A549 (cell line): ENCODE data around the gene CFAP61.

Experiments used
- POLR2A ChIP-seq: IDR thresholded peaks from 2 replicates; pipeline ENCODE4 v1.6.1; 2012; ENCODE audit warnings: mild to moderate bottlenecking, low read length
- POLR2AphosphoS2 ChIP-seq: conservative IDR thresholded peaks from 2 replicates; pipeline ENCODE4 v1.6.1; 2012; ENCODE audit warnings: low read length, improper control_type of control experiment, inconsistent platforms
- RFX5 ChIP-seq: fragments of 450-650 bp; IDR thresholded peaks from 2 replicates; pipeline ENCODE4 v1.7.1; 2014; ENCODE audit warnings: antibody characterized with exemption, mild to moderate bottlenecking, moderate library complexity
- SREBF2 ChIP-seq: fragments of 450-650 bp; IDR thresholded peaks from 2 replicates; pipeline ENCODE4 v1.6.1; 2014; ENCODE audit warnings: mild to moderate bottlenecking, moderate library complexity
- TF ChIP-seq, protein P1 (sequence below): fragments of >200 bp; sonication (Bioruptor Twin); formaldehyde crosslinking; IDR thresholded peaks from 3 replicates; pipeline ENCODE4 v1.5.1; 2016

DNA sequence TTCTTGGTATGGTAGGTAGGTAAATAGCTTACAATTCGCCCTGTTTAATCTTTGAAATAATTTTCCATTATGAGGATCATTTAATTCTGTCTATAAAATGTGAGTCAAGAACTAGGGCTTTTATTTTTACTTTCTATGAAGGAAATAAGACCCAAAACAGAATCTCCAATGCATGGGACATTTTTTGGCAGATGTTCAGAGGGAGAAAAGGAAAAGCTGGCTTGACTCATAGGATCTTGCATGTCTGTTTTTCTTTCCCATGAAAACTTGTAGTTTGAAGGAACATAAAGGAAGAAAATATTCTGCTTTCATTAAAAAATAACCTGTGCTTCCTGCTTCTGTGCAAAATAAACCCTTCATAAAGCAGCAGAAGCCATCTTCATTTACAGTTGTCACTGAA is 172.5 kb downstream of the CFAP61 start:
- TF ChIP-seq SREBF2: no peak
- no peak for TF ChIP-seq RFX5
- TF ChIP-seq, protein P1, sequence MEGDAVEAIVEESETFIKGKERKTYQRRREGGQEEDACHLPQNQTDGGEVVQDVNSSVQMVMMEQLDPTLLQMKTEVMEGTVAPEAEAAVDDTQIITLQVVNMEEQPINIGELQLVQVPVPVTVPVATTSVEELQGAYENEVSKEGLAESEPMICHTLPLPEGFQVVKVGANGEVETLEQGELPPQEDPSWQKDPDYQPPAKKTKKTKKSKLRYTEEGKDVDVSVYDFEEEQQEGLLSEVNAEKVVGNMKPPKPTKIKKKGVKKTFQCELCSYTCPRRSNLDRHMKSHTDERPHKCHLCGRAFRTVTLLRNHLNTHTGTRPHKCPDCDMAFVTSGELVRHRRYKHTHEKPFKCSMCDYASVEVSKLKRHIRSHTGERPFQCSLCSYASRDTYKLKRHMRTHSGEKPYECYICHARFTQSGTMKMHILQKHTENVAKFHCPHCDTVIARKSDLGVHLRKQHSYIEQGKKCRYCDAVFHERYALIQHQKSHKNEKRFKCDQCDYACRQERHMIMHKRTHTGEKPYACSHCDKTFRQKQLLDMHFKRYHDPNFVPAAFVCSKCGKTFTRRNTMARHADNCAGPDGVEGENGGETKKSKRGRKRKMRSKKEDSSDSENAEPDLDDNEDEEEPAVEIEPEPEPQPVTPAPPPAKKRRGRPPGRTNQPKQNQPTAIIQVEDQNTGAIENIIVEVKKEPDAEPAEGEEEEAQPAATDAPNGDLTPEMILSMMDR: no peak
- no peak for TF ChIP-seq POLR2AphosphoS2
- no peak for TF ChIP-seq POLR2A
